ENCODE measurements around the gene APOA5. TPM values are rescaled to one million over a fixed set of nuclear protein-coding genes. Genes with fewer than 3 reads are reported as not detected.

APOA5 gene
- total and polyA plus RNA-seq, 2 of the 13 experiments (the other 11 are each of a cell fraction or from before 2014, with no cell fraction given), result 44.0 to 49.1 TPM

GRCh38 chr11:116808262-116809175 lies 16.8 kb upstream of the APOA5 start (continued):
- TF ChIP-seq YY1 (IDR thresholded peaks at IDR 0.05; ENCODE audit: insufficient read depth, insufficient replicate concordance, low read depth, low read length) (peak; percentile 67), TCF7 (IDR thresholded peaks at IDR 0.05; ENCODE audit: low read depth) (peak; percentile 96), TBL1XR1 (IDR thresholded peaks at IDR 0.05; ENCODE audit: borderline replicate concordance, low read length, partially characterized antibody) (peak; percentile 69), E2F2 (CRISPR knock-in tag; IDR thresholded peaks at IDR 0.05; ENCODE audit: borderline replicate concordance) (no peak), BORCS8-MEF2B (CRISPR knock-in tag; IDR thresholded peaks at IDR 0.05) (peak; percentile 30; the same call in 1 of the 2 replicates), NFATC3 (CRISPR knock-in tag; IDR thresholded peaks at IDR 0.05) (no peak), REXO4 (CRISPR knock-in tag; IDR thresholded peaks at IDR 0.05; ENCODE audit: borderline replicate concordance) (no peak), SOX13 (IDR thresholded peaks at IDR 0.05) (peak; percentile 93), SOX13 (CRISPR knock-in tag; conservative IDR thresholded peaks at IDR 0.05 in 1 of 2, IDR thresholded peaks at IDR 0.05 in 1 of 2) (peak in 1 of 2 experiments; percentile 98; a peak in 2 of 4 replicates), ZNF609 (CRISPR knock-in tag; IDR thresholded peaks at IDR 0.05; ENCODE audit: borderline replicate concordance) (peak; percentile 98), TSC22D2 (CRISPR knock-in tag; IDR thresholded peaks at IDR 0.05; ENCODE audit: borderline replicate concordance) (no peak), EZH2 (conservative IDR thresholded peaks at IDR 0.05; ENCODE audit: low read depth, low read length) (no peak), ARHGAP35 (CRISPR knock-in tag; IDR thresholded peaks at IDR 0.05; ENCODE audit: borderline replicate concordance) (no peak), SNAI1 (CRISPR knock-in tag; IDR thresholded peaks at IDR 0.05; ENCODE audit: borderline replicate concordance) (0 out of 2 replicates have a peak, but pooled peaks have one; percentile 52), NFKBIZ (CRISPR knock-in tag; IDR thresholded peaks at IDR 0.05) (peak; percentile 62; the same call in 1 of the 2 replicates), EED (CRISPR knock-in tag; IDR thresholded peaks at IDR 0.05) (no peak), NCOA5 (CRISPR knock-in tag; IDR thresholded peaks at IDR 0.05) (no peak), ZNF737 (CRISPR knock-in tag; IDR thresholded peaks at IDR 0.05; ENCODE audit: borderline replicate concordance) (0 out of 2 replicates have a peak, but pooled peaks have one; percentile 35), U2AF1 (optimal IDR thresholded peaks at IDR 0.05; ENCODE audit: low read depth, low read length) (no peak), TOE1 (CRISPR knock-in tag; IDR thresholded peaks at IDR 0.05) (peak; percentile 21; the same call in 1 of the 2 replicates), FOXJ3 (CRISPR knock-in tag; IDR thresholded peaks at IDR 0.05; ENCODE audit: borderline replicate concordance) (peak; percentile 93)

Data from HepG2 (cell line).